SU-DHL-6 (cell line): ENCODE measurements around the gene TRMT1.
A peak's percentile ranks its signal among the peaks of the same experiment; 100 is the strongest.

Experiments used
- H2AFZ ChIP-seq: fragments of 200-600 bp; sonication (generic); 2 replicates; pipeline ENCODE4 v1.6.1; 2014; ENCODE audit warnings: low read depth, mild to moderate bottlenecking, moderate library complexity, mixed read lengths, antibody characterized with exemption, low read length; ENCODE audit not compliant: severe bottlenecking
- H3F3A ChIP-seq: fragments of 200-600 bp; shearing (Covaris generic); 2 replicates; pipeline ENCODE4 v1.6.0; 2016; ENCODE audit warnings: antibody characterized with exemption, mild to moderate bottlenecking; ENCODE audit not compliant: insufficient read depth
- H3K27ac ChIP-seq: fragments of 200-600 bp; sonication (generic); 2 replicates; pipeline ENCODE4 v1.5.1; 2016; ENCODE audit warnings: low read depth, mild to moderate bottlenecking, low read length, moderate library complexity, mixed read lengths
- H3K27me3 ChIP-seq: fragments of 200-600 bp; sonication (generic), shearing (Covaris generic); 2 replicates; pipeline ENCODE4 v1.6.0; 2014; ENCODE audit warnings: mild to moderate bottlenecking, low read length
- H3K36me3 ChIP-seq: fragments of 200-600 bp; sonication (generic); 2 replicates; pipeline ENCODE4 v1.6.1; 2014; ENCODE audit warnings: mild to moderate bottlenecking, low read length, mixed read lengths
- H3K4me2 ChIP-seq: fragments of 300-600, 200-600 bp; shearing (Covaris generic), sonication (generic); 2 replicates; pipeline ENCODE4 v1.6.0; 2014; ENCODE audit warnings: low read length, low read depth, mild to moderate bottlenecking; ENCODE audit not compliant: poor library complexity, severe bottlenecking
- H3K4me3 ChIP-seq: fragments of 200-600 bp; sonication (generic); 2 replicates; pipeline ENCODE4 v1.5.1; 2014; ENCODE audit warnings: antibody characterized with exemption, low read length, mild to moderate bottlenecking, mixed read lengths; ENCODE audit not compliant: insufficient read depth, poor library complexity, severe bottlenecking
- H3K79me2 ChIP-seq: fragments of 200-600 bp; sonication (generic); 2 replicates; pipeline ENCODE4 v1.6.1; 2014; ENCODE audit warnings: mild to moderate bottlenecking, low read length, moderate library complexity; ENCODE audit not compliant: insufficient read depth
- H3K9ac ChIP-seq: fragments of 200-600 bp; sonication (generic); 2 replicates; pipeline ENCODE4 v1.7.0; 2014; ENCODE audit warnings: mild to moderate bottlenecking, low read length
- H3K9me2 ChIP-seq: fragments of 200-600 bp; sonication (generic); replicated peaks from 2 replicates; pipeline ENCODE4 v1.6.1; 2014; ENCODE audit warnings: low read length; ENCODE audit not compliant: insufficient read depth
- H3K9me3 ChIP-seq: fragments of 200-600 bp; sonication (generic); 2 replicates; pipeline ENCODE4 v1.6.1; 2014; ENCODE audit warnings: low read length, mixed read lengths; ENCODE audit not compliant: insufficient read depth
- H4K20me1 ChIP-seq: fragments of 200-600 bp; sonication (generic); 2 replicates; pipeline ENCODE4 v1.6.1; 2014; ENCODE audit warnings: low read depth, mild to moderate bottlenecking, antibody characterized with exemption, low read length, moderate library complexity, mixed read lengths
- CTCF ChIP-seq: fragments of 200-600 bp; sonication (generic); IDR thresholded peaks from one replicate; pipeline ENCODE4 v1.5.1; 2017; ENCODE audit warnings: antibody characterized with exemption, mild to moderate bottlenecking, low read length, moderate library complexity; ENCODE audit not compliant: insufficient read depth, poor library complexity, severe bottlenecking
- EZH2phosphoT487 ChIP-seq: fragments of 200-600 bp; sonication (generic), shearing (Covaris generic); conservative IDR thresholded peaks from 2 replicates; pipeline ENCODE4 v1.6.1; 2018; ENCODE audit warnings: mild to moderate bottlenecking, antibody characterized with exemption, low read length, moderate library complexity, mixed read lengths

Gene TRMT1

GRCh38 chr19:13154911-13155471, 38.5 kb upstream of the TRMT1 start:
- Histone ChIP-seq H3K79me2 (peaks cover 14% of the 10 kb centered on the region), H3K36me3 (no peaks in the 10 kb centered on the region; the same call in 1 of the 2 replicates), H2AFZ (no peak overlapping the region), H3K9me3 (no peaks in the 10 kb centered on the region), H3K4me2 (peak overlapping the region; percentile 82), H3F3A (peaks cover 37% of the 10 kb centered on the region), H3K9me2 (no peaks in the 10 kb centered on the region), H3K27me3 (no peaks in the 10 kb centered on the region), H4K20me1 (no peaks in the 10 kb centered on the region; the same call in 1 of the 2 replicates), H3K9ac (peak overlapping the region; percentile 91), H3K27ac (peak overlapping the region; percentile 90), H3K4me3 (peak overlapping the region; percentile 73)
- TF ChIP-seq CTCF (peak; percentile 22), EZH2phosphoT487 (no peak)

GRCh38 chr19:13154241-13154778, 37.8 kb upstream of the TRMT1 start:
- peak overlapping the region; percentile 82 for H3K4me2 ChIP-seq
- H3F3A ChIP-seq = peaks cover 37% of the 10 kb centered on the region
- TF ChIP-seq CTCF (no peak), EZH2phosphoT487 (no peak)
- peak overlapping the region; percentile 91 for H3K9ac ChIP-seq
- peak overlapping the region; percentile 73 for H3K4me3 ChIP-seq
- H3K27ac ChIP-seq = peak overlapping the region; percentile 90
- H3K9me2 ChIP-seq = no peaks in the 10 kb centered on the region
- H2AFZ ChIP-seq = no peak overlapping the region
- peaks cover 18% of the 10 kb centered on the region for H3K79me2 ChIP-seq
- H3K36me3 ChIP-seq = no peaks in the 10 kb centered on the region; the same call in 1 of the 2 replicates
- no peaks in the 10 kb centered on the region for H3K9me3 ChIP-seq
- no peaks in the 10 kb centered on the region; the same call in 1 of the 2 replicates for H4K20me1 ChIP-seq
- no peaks in the 10 kb centered on the region for H3K27me3 ChIP-seq

- Histone ChIP-seq H3K9me2 (no peaks in the 10 kb centered on the region), H2AFZ (no peak overlapping the region), H3K4me3 (peak overlapping the region; percentile 73), H3K27ac (peak overlapping the region; percentile 90), H3K27me3 (no peaks in the 10 kb centered on the region), H3K4me2 (peak overlapping the region; percentile 82), H3K79me2 (peaks cover 19% of the 10 kb centered on the region), H3F3A (peaks cover 37% of the 10 kb centered on the region), H3K36me3 (no peaks in the 10 kb centered on the region; the same call in 1 of the 2 replicates), H3K9me3 (no peaks in the 10 kb centered on the region), H4K20me1 (no peaks in the 10 kb centered on the region; the same call in 1 of the 2 replicates), H3K9ac (peak overlapping the region; percentile 91)
- TF ChIP-seq EZH2phosphoT487 = no peak
- no peak for TF ChIP-seq CTCF
Measured at GRCh38 chr19:13153569-13154240, 37.2 kb upstream of the TRMT1 start.
